ENCODE measurements around the gene KIF5A.

KIF5A gene

GRCh38 chr12:57630891-57631433 lies 81.1 kb downstream of the KIF5A start:
- Mint-ChIP-seq H3K9me3 (no peaks in the 10 kb centered on the region), H3K27me3 (ENCODE audit: low read depth) (peaks cover 94% of the 10 kb centered on the region), H3K4me3 (peak overlapping the region in 2 of 3 experiments; percentile 26 to 68), H3K27ac (no peak overlapping the region), H3K4me1 (peaks cover 5% of the 10 kb centered on the region), H3K36me3 (ENCODE audit: low read depth) (peaks cover 2% of the 10 kb centered on the region)
- no peak for TF ChIP-seq CTCF (IDR thresholded peaks at IDR 0.05; ENCODE audit: unreplicated experiment in 3 of 3)

- peaks cover 5% of the 10 kb centered on the region for H3K4me1 Mint-ChIP-seq
- no peaks in the 10 kb centered on the region for H3K36me3 Mint-ChIP-seq (ENCODE audit: low read depth)
- no peak overlapping the region for H3K27ac Mint-ChIP-seq
- H3K9me3 Mint-ChIP-seq, result no peaks in the 10 kb centered on the region
- peak overlapping the region; percentile 66 to 75 (median 68) for H3K4me3 Mint-ChIP-seq
- H3K27me3 Mint-ChIP-seq (ENCODE audit: low read depth), result peaks cover 87% of the 10 kb centered on the region
- no peak for TF ChIP-seq CTCF (IDR thresholded peaks at IDR 0.05; ENCODE audit: unreplicated experiment in 3 of 3)
Observed at GRCh38 chr12:57631566-57632072, 81.8 kb downstream of the KIF5A start.

DNA sequence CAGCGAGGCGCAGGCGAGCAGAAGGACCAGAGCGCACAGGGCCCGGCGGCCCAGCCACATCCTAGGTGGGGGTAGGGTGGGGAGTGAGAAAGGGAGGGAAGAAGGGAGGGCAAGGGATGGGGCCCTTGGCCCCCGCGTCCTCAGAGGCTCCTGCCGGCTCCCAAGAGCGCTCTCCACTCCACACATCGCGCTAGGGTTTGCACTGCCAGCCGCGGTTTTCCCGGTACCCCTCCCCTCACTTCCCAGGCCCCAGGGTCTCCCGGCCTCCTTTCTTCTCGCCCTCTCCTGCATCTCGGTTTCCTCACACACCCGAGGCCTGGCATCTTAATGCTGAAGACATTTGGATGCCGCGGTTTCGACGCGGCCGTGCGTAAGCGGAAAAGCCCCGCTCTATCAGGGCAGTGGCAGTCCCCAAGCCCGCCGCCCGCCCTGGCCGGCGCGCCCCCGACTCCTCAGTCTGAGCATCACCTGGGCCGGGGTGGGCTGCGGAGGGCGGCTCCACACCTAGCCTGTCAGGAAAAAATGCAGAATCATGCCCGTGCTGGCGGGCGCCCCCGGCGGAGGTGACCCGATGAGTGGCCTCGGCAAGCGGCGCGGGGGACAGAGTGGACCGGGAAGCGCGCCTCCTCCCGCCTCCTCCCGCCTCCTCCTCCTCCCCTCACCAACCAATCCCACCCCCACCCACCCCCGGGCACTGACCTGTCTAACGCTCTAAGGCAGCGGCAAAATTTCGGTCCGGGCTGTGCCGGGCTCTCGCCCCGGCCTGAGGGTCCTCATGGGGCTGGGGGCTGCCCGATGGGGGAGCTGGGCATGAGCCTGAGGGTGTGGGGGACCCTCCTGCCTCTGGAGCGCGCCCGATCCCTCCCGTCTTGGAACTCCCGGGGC lies 82.5 kb downstream of the KIF5A start:
- H3K27ac Mint-ChIP-seq, result no peak overlapping the region
- no peak for TF ChIP-seq CTCF (IDR thresholded peaks at IDR 0.05; ENCODE audit: unreplicated experiment in 3 of 3)
- H3K9me3 Mint-ChIP-seq, result no peaks in the 10 kb centered on the region
- peaks cover 83% of the 10 kb centered on the region for H3K27me3 Mint-ChIP-seq (ENCODE audit: low read depth)
- H3K36me3 Mint-ChIP-seq (ENCODE audit: low read depth), result no peaks in the 10 kb centered on the region
- peak overlapping the region; percentile 67 to 70 (median 68) for H3K4me3 Mint-ChIP-seq
- no peaks in the 10 kb centered on the region for H3K4me1 Mint-ChIP-seq

DNA sequence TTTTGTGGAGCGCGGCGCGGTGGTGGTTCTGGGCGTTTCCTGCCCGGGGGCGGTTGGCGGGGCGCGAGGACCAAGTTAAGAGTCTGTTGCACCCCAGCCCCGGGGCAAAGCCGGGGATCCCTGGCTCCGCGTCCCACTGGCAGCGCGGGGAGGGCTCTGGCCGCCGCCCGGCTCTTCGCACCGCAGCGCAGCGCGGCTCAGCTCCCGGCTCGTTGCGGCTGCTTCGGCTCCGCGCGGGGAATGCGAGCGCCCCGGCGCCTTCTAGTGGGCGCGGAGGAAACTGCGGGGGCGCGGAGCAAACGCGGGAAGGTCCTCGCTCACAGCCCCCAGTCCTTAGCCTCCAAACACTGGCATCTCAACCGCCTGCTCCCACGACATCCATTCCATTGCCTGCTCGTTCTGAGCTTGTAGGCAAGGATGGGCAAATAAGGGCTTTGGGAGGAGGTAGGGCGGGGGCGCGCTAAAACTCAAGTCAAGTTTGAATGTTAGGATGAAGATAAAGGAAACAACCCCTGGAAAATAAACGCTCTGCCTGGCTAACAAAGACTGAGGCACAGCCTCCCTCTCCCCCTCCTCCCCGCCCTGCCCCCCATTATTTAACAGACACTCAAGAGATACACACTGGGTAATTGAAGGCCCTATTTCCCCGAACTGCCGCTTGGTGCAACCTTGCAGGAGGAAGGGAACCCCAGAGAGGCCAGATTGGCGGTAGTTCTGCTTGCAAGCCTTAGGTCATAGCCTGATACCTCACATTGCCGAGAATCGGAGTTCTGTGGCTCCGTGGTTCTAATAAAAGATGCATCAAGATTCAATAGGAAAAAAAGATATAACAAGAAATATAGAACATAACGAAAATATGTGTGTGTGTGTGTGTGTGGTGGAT lies 83.4 kb downstream of the KIF5A start, which contains the start of gene B4GALNT1:
B4GALNT1 (minus strand) TSS at position 244 of the 883 bp plus-strand sequence. CDS start 1,069 bp downstream, outside the sequence.
- Mint-ChIP-seq H3K27me3 (ENCODE audit: low read depth) (peaks cover 81% of the 10 kb centered on the region), H3K4me1 (no peaks in the 10 kb centered on the region), H3K4me3 (peak within 1 kb of the TSS; percentile 68 to 72 (median 68)), H3K27ac (no peak within 1 kb of the TSS), H3K9me3 (no peaks in the 10 kb centered on the region), H3K36me3 (ENCODE audit: low read depth) (no peaks in the 10 kb centered on the region)
- peak; percentile 89 to 90 (median 89) for TF ChIP-seq CTCF (IDR thresholded peaks at IDR 0.05; ENCODE audit: unreplicated experiment in 3 of 3)
